GM12878 (cell line): Measurements from ENCODE around the gene LRP1. TPM values are rescaled to one million over a fixed set of nuclear protein-coding genes. Genes with fewer than 3 reads are reported as not detected.

Experiments used
- ATAC-seq: fragments of 200-7000 bp; cut with Tn5 transposase; 3 replicates; pipeline ENCODE4 v1.9.1; 2020; ENCODE audit warnings: mild to moderate bottlenecking, moderate library complexity
- BruUV-seq: library from RNA; stranded (reverse); fragments of 400-500 nt; replicated peaks from 2 replicates; lab custom pipeline; 2021; lab: Mats Ljungman, UMichigan
- CTCF ChIA-PET: fragments of 300-600 bp; sonication (Branson Sonifier 250); formaldehyde crosslinking; extraction: SDS; loops from one replicate; lab custom pipeline; 2021; ENCODE audit warnings: inconsistent platforms; lab: Yijun Ruan, JAX
- POLR2A ChIA-PET: fragments of 350-600 bp; formaldehyde crosslinking; extraction: SDS; loops from one replicate; lab custom pipeline; 2021; ENCODE audit warnings: inconsistent platforms; lab: Charles Lee
- RAD21 ChIA-PET: fragments of 300-600 bp; sonication (Branson Sonifier 250); formaldehyde crosslinking; loops from one replicate; lab custom pipeline; 2023; ENCODE audit warnings: antibody characterized with exemption; ENCODE audit not compliant: unreplicated experiment; lab: Charles Lee
- SMC1A ChIA-PET: fragments of 300-600 bp; sonication (Branson Sonifier 250); formaldehyde crosslinking; loops from one replicate; lab custom pipeline; 2023; ENCODE audit not compliant: unreplicated experiment, uncharacterized antibody; lab: Charles Lee
- DNase-seq: peaks from one replicate; pipeline ENCODE4 v3.0.0-alpha.2; 2011; ENCODE audit warnings: low read depth, low spot score
- FAIRE-seq: peaks from 3 replicates; lab custom pipeline; 2011; peaks lifted over from hg19 to GRCh38; lab: Jason Lieb, UNC
- H2AFZ ChIP-seq: 2 replicates; pipeline ENCODE4 v1.6.0; 2011; ENCODE audit warnings: low read depth, low read length, control low read depth; ENCODE audit not compliant: control insufficient read depth
- H3K27ac ChIP-seq: 2 replicates; pipeline ENCODE4 v1.5.1; 2011; ENCODE audit warnings: control low read depth; ENCODE audit not compliant: control insufficient read depth, insufficient read depth
- H3K27me3 ChIP-seq, 2 experiments: replicated peaks in 1 of 2; 2 replicates each; pipeline versions ENCODE4 v1.6.0 to v1.6.1; 2011; ENCODE audit warnings: low read length in 1 of 2; ENCODE audit not compliant: control insufficient read depth in 2 of 2, insufficient read depth in 2 of 2
- H3K36me3 ChIP-seq, 2 experiments: 2 replicates each; pipeline ENCODE4 v1.5.1; 2011; ENCODE audit warnings: low read length in 1 of 2; ENCODE audit not compliant: control insufficient read depth in 2 of 2, insufficient read depth in 2 of 2
- H3K4me1 ChIP-seq: 2 replicates; pipeline ENCODE4 v1.6.1; 2011; ENCODE audit warnings: mild to moderate bottlenecking, low read length, moderate library complexity, mixed read lengths; ENCODE audit not compliant: control insufficient read depth, insufficient read depth
- H3K4me2 ChIP-seq: 2 replicates; pipeline ENCODE4 v1.6.0; 2011; ENCODE audit warnings: control low read depth; ENCODE audit not compliant: control insufficient read depth, insufficient read depth
- H3K4me3 ChIP-seq: fragments of 200-600 bp; sonication (generic); 2 replicates; pipeline ENCODE4 v1.5.1; 2016
- H3K79me2 ChIP-seq: 2 replicates; pipeline ENCODE4 v1.6.0; 2011; ENCODE audit warnings: low read length; ENCODE audit not compliant: control insufficient read depth, insufficient read depth
- H3K9ac ChIP-seq: 2 replicates; pipeline ENCODE4 v1.8.0; 2011; ENCODE audit warnings: low read length, control low read depth, mixed read lengths; ENCODE audit not compliant: control insufficient read depth, insufficient read depth
- H3K9me3 ChIP-seq: replicated peaks from 3 replicates; pipeline ENCODE4 v1.5.1; 2011; ENCODE audit warnings: mild to moderate bottlenecking, low read length; ENCODE audit not compliant: control insufficient read depth, insufficient read depth
- H4K20me1 ChIP-seq: 2 replicates; pipeline ENCODE4 v1.6.0; 2011; ENCODE audit not compliant: control insufficient read depth, insufficient read depth
- BCL3 ChIP-seq: IDR thresholded peaks from 2 replicates; pipeline ENCODE4 v1.6.1; 2011; ENCODE audit warnings: borderline replicate concordance, low read depth, mild to moderate bottlenecking, moderate library complexity, low read length; ENCODE audit not compliant: insufficient read depth, poor library complexity, severe bottlenecking
- POLR2A ChIP-seq: IDR thresholded peaks from 2 replicates; pipeline ENCODE4 v1.6.1; 2011; ENCODE audit warnings: low read depth, mild to moderate bottlenecking, low read length
- SPI1 ChIP-seq: IDR thresholded peaks from 2 replicates; pipeline ENCODE4 v1.6.1; 2011; ENCODE audit warnings: low read depth, mild to moderate bottlenecking, low read length, moderate library complexity, borderline replicate concordance; ENCODE audit not compliant: insufficient read depth
- SRF ChIP-seq, 2 experiments: IDR thresholded peaks; 2 replicates each; pipeline ENCODE4 v1.6.1; 2011; ENCODE audit warnings: low read depth in 2 of 2, low read length in 2 of 2, mild to moderate bottlenecking in 1 of 2, moderate library complexity in 1 of 2
- TAF1 ChIP-seq: IDR thresholded peaks from 2 replicates; pipeline ENCODE4 v1.6.1; 2011; ENCODE audit warnings: mild to moderate bottlenecking, low read depth, low read length, borderline replicate concordance
- ZBTB11 ChIP-seq: fragments of 450-650 bp; formaldehyde crosslinking; IDR thresholded peaks from 2 replicates; pipeline ENCODE4 v1.5.0; 2022; ENCODE audit warnings: mild to moderate bottlenecking, missing genetic modification characterization
- WGBS: methylation state at CpG from one replicate; pipeline ENCODE4 v1.1.6; 2016; ENCODE audit warnings: low lambda C conversion rate; ENCODE audit not compliant: insufficient replicate concordance, insufficient coverage; ENCODE audit errors: missing lambda C conversion rate; 5-methylcytosine and 5-hydroxymethylcytosine counted together
- in situ Hi-C: fragments of 300-500 bp; cut with MboI; formaldehyde crosslinking; loops from 9 replicates; pipeline ENCODE4 v1.14.3; 2018; ENCODE audit warnings: mixed read lengths
- intact Hi-C: fragments of 100-400 bp; cut with micrococcal nuclease; formaldehyde crosslinking; loops from one replicate; pipeline ENCODE4 v1.14.2; 2022; ENCODE audit not compliant: unreplicated experiment
- polyA plus RNA-seq, 11 experiments: library from polyadenylated mRNA; depleted of rRNA in 4 of 11; unstranded in 6 of 11; stranded (reverse) in 5 of 11; fragments of >200 nt; fragmentation: Nextera tagmentation in 4 of 11; fragmentation: Illumina TruSeq in 1 of 11; extraction: Ambion mirVana in 4 of 11; extraction: Trizol in 1 of 11; gene quantifications; 1 replicate in 1 of 11; 2 replicates in 10 of 11; pipeline versions ENCODE4 v1.2.1 to v1.2.3, GENCODE V29; 2011 to 2016; ENCODE audit warnings: inconsistent platforms in 2 of 11, missing spikeins in 2 of 11, low read depth in 1 of 11
- total RNA-seq, 4 experiments: library from RNA; depleted of rRNA in 3 of 4; stranded (reverse); fragments of >200 nt in 3 of 4; fragmentation: Illumina TruSeq in 1 of 4; extraction: Trizol in 1 of 4; gene quantifications; 2 replicates each; pipeline versions ENCODE4 v1.2.1 to v1.2.3, GENCODE V29; 2013 to 2021

LRP1 gene
- total and polyA plus RNA-seq, 10 of the 15 experiments (the other 5 are each of a cell fraction or from before 2014, with no cell fraction given), result under 0.01 to 1.1 (median 0.20) TPM; not detected in 2

GRCh38 chr12:57161491-57161890 is 33.2 kb downstream of the LRP1 start (continued):
- TF ChIP-seq ZBTB11 (CRISPR knock-in tag) (no peak), POLR2A (no peak)

- no peak for TF ChIP-seq SRF (IDR thresholded peaks at IDR 0.05; ENCODE audit: low read depth in 2 of 2, low read length in 2 of 2)
- TF ChIP-seq SPI1, result 0 out of 2 replicates have a peak, but pooled peaks have one; percentile 3
- no peak for TF ChIP-seq BCL3
- no peak for TF ChIP-seq TAF1
- TF ChIP-seq, all 136 proteins: peak for 1
- H3K4me3 ChIP-seq, result no peak overlapping the region
- H3K9ac ChIP-seq, result no peak overlapping the region
- no peak for FAIRE-seq
- H3K27me3 ChIP-seq, result no peaks in the 10 kb centered on the region
- CTCF ChIA-PET, result no interaction called here
- in situ Hi-C loops, result no loop called here
- RAD21 ChIA-PET, result no interaction called here
- 86% methylated on average over 8 of the region's 8 CpGs for WGBS
- DNase-seq, result no peak
- no peaks in the 10 kb centered on the region for H3K36me3 ChIP-seq
- SMC1A ChIA-PET, result no interaction called here
- 0 out of 2 replicates have a peak, but pooled peaks cover 3% of the 10 kb centered on the region for H4K20me1 ChIP-seq
- BruUV-seq, result no TSS peak
- H3K9me3 ChIP-seq, result no peaks in the 10 kb centered on the region
- no peaks in the 10 kb centered on the region; the same call in 1 of the 2 replicates for H3K4me1 ChIP-seq
- H3K79me2 ChIP-seq, result no peaks in the 10 kb centered on the region
- intact Hi-C loops, result no loop called here
- H3K4me2 ChIP-seq, result no peak overlapping the region
- no peak overlapping the region for H2AFZ ChIP-seq
- ATAC-seq, result no peak
- no peak overlapping the region for H3K27ac ChIP-seq
- POLR2A ChIA-PET, result no interaction called here
Measured at GRCh38 chr12:57162553-57163125, 34.4 kb downstream of the LRP1 start.
